Adrenal gland (tissue), 5 donors: ENCODE data around the gene PDE9A.

Source experiments
- CTCF ChIP-seq, 6 experiments: fragments of 450-650 bp in 4 of 6; fragments of 200-600 bp in 2 of 6; sonication (generic) in 1 of 6; IDR thresholded peaks; 1 replicate in 5 of 6; 2 replicates in 1 of 6; pipeline versions ENCODE4 v1.5.1 to v1.8.0; 2016 to 2021; ENCODE audit warnings: antibody characterized with exemption in 6 of 6, mild to moderate bottlenecking in 2 of 6, moderate library complexity in 1 of 6
- POLR2A ChIP-seq, 2 donors: fragments of 450-650 bp; IDR thresholded peaks; one replicate each; pipeline ENCODE4 v1.6.1; 2017; ENCODE audit warnings: antibody characterized with exemption in 2 of 2, mild to moderate bottlenecking in 2 of 2, moderate library complexity in 1 of 2
- donor health status: DM: no; HTN: no; CAD: no.

GRCh38 chr21:42779431-42779861 lies 126.0 kb downstream of the PDE9A start:
- TF ChIP-seq CTCF (IDR thresholded peaks at IDR 0.05) (no peak), POLR2A (IDR thresholded peaks at IDR 0.05) (no peak)
